Activated naive CD8-positive, alpha-beta T cell (primary cell): ENCODE measurements around the gene CEACAM5.

ENCODE experiments used
- H3K27ac Mint-ChIP-seq: one replicate; pipeline ENCODE4 v1.8.0; 2021; ENCODE audit warnings: mixed read lengths
- H3K27me3 Mint-ChIP-seq: one replicate; pipeline ENCODE4 v1.8.0; 2021; ENCODE audit warnings: mixed read lengths
- H3K36me3 Mint-ChIP-seq: one replicate; pipeline ENCODE4 v1.8.0; 2021; ENCODE audit warnings: mixed read lengths
- H3K4me1 Mint-ChIP-seq: one replicate; pipeline ENCODE4 v1.8.0; 2021; ENCODE audit warnings: low read depth, mixed read lengths
- H3K4me3 Mint-ChIP-seq: one replicate; pipeline ENCODE4 v1.8.0; 2021; ENCODE audit warnings: mild to moderate bottlenecking, mixed read lengths
- H3K9me3 Mint-ChIP-seq: one replicate; pipeline ENCODE4 v1.8.0; 2021; ENCODE audit warnings: low read depth, mixed read lengths

Gene CEACAM5

GRCh38 chr19:41696402-41697197, 11.8 kb upstream of the CEACAM5 start:
- Mint-ChIP-seq H3K4me3 (no peak overlapping the region), H3K9me3 (no peaks in the 10 kb centered on the region), H3K36me3 (no peaks in the 10 kb centered on the region), H3K27me3 (peaks cover 15% of the 10 kb centered on the region), H3K27ac (no peak overlapping the region), H3K4me1 (no peaks in the 10 kb centered on the region)

GRCh38 chr19:41697198-41697855, 11.1 kb upstream of the CEACAM5 start:
- no peaks in the 10 kb centered on the region for H3K36me3 Mint-ChIP-seq
- H3K4me1 Mint-ChIP-seq, result no peaks in the 10 kb centered on the region
- H3K9me3 Mint-ChIP-seq, result no peaks in the 10 kb centered on the region
- no peak overlapping the region for H3K27ac Mint-ChIP-seq
- H3K4me3 Mint-ChIP-seq, result no peak overlapping the region
- peaks cover 14% of the 10 kb centered on the region for H3K27me3 Mint-ChIP-seq

DNA sequence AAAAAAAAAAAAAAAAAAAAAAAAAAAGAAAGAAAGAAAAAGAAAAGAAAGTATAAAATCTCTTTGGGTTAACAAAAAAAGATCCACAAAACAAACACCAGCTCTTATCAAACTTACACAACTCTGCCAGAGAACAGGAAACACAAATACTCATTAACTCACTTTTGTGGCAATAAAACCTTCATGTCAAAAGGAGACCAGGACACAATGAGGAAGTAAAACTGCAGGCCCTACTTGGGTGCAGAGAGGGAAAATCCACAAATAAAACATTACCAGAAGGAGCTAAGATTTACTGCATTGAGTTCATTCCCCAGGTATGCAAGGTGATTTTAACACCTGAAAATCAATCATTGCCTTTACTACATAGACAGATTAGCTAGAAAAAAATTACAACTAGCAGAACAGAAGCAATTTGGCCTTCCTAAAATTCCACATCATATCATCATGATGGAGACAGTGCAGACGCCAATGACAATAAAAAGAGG, 9.6 kb upstream of the CEACAM5 start:
- Mint-ChIP-seq H3K27ac (no peak overlapping the region), H3K4me1 (no peaks in the 10 kb centered on the region), H3K36me3 (no peaks in the 10 kb centered on the region), H3K4me3 (no peak overlapping the region), H3K9me3 (no peaks in the 10 kb centered on the region), H3K27me3 (peaks cover 8% of the 10 kb centered on the region)

DNA sequence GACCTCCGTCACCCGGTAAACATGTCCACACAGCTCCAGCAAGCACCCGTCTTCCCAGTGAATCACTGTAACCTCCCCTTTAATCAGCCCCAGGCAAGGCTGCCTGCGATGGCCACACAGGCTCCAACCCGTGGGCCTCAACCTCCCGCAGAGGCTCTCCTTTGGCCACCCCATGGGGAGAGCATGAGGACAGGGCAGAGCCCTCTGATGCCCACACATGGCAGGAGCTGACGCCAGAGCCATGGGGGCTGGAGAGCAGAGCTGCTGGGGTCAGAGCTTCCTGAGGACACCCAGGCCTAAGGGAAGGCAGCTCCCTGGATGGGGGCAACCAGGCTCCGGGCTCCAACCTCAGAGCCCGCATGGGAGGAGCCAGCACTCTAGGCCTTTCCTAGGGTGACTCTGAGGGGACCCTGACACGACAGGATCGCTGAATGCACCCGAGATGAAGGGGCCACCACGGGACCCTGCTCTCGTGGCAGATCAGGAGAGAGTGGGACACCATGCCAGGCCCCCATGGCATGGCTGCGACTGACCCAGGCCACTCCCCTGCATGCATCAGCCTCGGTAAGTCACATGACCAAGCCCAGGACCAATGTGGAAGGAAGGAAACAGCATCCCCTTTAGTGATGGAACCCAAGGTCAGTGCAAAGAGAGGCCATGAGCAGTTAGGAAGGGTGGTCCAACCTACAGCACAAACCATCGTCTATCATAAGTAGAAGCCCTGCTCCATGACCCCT, 9.0 kb upstream of the CEACAM5 start:
- no peak overlapping the region for H3K4me3 Mint-ChIP-seq
- no peaks in the 10 kb centered on the region for H3K4me1 Mint-ChIP-seq
- H3K27ac Mint-ChIP-seq, result no peak overlapping the region
- no peaks in the 10 kb centered on the region for H3K9me3 Mint-ChIP-seq
- H3K36me3 Mint-ChIP-seq, result no peaks in the 10 kb centered on the region
- H3K27me3 Mint-ChIP-seq, result peaks cover 7% of the 10 kb centered on the region

GRCh38 chr19:41699968-41700323, 8.5 kb upstream of the CEACAM5 start:
- H3K27ac Mint-ChIP-seq, result no peak overlapping the region
- no peaks in the 10 kb centered on the region for H3K9me3 Mint-ChIP-seq
- H3K4me1 Mint-ChIP-seq, result no peaks in the 10 kb centered on the region
- H3K36me3 Mint-ChIP-seq, result no peaks in the 10 kb centered on the region
- no peak overlapping the region for H3K4me3 Mint-ChIP-seq
- H3K27me3 Mint-ChIP-seq, result peaks cover 11% of the 10 kb centered on the region

DNA sequence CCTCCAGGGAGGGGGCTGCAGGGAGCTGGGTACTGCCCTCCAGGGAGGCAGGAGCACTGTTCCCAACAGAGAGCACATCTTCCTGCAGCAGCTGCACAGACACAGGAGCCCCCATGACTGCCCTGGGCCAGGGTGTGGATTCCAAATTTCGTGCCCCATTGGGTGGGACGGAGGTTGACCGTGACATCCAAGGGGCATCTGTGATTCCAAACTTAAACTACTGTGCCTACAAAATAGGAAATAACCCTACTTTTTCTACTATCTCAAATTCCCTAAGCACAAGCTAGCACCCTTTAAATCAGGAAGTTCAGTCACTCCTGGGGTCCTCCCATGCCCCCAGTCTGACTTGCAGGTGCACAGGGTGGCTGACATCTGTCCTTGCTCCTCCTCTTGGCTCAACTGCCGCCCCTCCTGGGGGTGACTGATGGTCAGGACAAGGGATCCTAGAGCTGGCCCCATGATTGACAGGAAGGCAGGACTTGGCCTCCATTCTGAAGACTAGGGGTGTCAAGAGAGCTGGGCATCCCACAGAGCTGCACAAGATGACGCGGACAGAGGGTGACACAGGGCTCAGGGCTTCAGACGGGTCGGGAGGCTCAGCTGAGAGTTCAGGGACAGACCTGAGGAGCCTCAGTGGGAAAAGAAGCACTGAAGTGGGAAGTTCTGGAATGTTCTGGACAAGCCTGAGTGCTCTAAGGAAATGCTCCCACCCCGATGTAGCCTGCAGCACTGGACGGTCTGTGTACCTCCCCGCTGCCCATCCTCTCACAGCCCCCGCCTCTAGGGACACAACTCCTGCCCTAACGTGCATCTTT, 7.8 kb upstream of the CEACAM5 start:
- Mint-ChIP-seq H3K4me1 (no peaks in the 10 kb centered on the region), H3K4me3 (no peak overlapping the region), H3K9me3 (no peaks in the 10 kb centered on the region), H3K36me3 (no peaks in the 10 kb centered on the region), H3K27ac (no peak overlapping the region), H3K27me3 (peaks cover 12% of the 10 kb centered on the region)

DNA sequence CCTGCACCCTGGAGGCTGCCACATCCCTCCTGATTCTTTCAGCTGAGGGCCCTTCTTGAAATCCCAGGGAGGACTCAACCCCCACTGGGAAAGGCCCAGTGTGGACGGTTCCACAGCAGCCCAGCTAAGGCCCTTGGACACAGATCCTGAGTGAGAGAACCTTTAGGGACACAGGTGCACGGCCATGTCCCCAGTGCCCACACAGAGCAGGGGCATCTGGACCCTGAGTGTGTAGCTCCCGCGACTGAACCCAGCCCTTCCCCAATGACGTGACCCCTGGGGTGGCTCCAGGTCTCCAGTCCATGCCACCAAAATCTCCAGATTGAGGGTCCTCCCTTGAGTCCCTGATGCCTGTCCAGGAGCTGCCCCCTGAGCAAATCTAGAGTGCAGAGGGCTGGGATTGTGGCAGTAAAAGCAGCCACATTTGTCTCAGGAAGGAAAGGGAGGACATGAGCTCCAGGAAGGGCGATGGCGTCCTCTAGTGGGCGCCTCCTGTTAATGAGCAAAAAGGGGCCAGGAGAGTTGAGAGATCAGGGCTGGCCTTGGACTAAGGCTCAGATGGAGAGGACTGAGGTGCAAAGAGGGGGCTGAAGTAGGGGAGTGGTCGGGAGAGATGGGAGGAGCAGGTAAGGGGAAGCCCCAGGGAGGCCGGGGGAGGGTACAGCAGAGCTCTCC, 6.9 kb upstream of the CEACAM5 start:
- H3K27me3 Mint-ChIP-seq, result peaks cover 14% of the 10 kb centered on the region

DNA sequence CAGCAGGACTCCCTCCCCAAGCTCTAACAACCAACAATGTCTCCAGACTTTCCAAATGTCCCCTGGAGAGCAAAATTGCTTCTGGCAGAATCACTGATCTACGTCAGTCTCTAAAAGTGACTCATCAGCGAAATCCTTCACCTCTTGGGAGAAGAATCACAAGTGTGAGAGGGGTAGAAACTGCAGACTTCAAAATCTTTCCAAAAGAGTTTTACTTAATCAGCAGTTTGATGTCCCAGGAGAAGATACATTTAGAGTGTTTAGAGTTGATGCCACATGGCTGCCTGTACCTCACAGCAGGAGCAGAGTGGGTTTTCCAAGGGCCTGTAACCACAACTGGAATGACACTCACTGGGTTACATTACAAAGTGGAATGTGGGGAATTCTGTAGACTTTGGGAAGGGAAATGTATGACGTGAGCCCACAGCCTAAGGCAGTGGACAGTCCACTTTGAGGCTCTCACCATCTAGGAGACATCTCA, 6.2 kb upstream of the CEACAM5 start:
- H3K27ac Mint-ChIP-seq, result no peak overlapping the region
- H3K9me3 Mint-ChIP-seq, result no peaks in the 10 kb centered on the region
- no peak overlapping the region for H3K4me3 Mint-ChIP-seq
- H3K36me3 Mint-ChIP-seq, result no peaks in the 10 kb centered on the region
- H3K27me3 Mint-ChIP-seq, result peaks cover 18% of the 10 kb centered on the region
- peaks cover 2% of the 10 kb centered on the region for H3K4me1 Mint-ChIP-seq

More for the DNA sequence above, 6.9 kb upstream of the CEACAM5 start:
- Mint-ChIP-seq H3K4me3 (no peak overlapping the region), H3K4me1 (no peaks in the 10 kb centered on the region), H3K36me3 (no peaks in the 10 kb centered on the region), H3K9me3 (no peaks in the 10 kb centered on the region), H3K27ac (no peak overlapping the region)

GRCh38 chr19:41703602-41704293, 4.7 kb upstream of the CEACAM5 start:
- Mint-ChIP-seq H3K9me3 (no peaks in the 10 kb centered on the region), H3K4me1 (peaks cover 2% of the 10 kb centered on the region), H3K27ac (no peak overlapping the region), H3K27me3 (peaks cover 22% of the 10 kb centered on the region), H3K4me3 (no peak overlapping the region), H3K36me3 (no peaks in the 10 kb centered on the region)

DNA sequence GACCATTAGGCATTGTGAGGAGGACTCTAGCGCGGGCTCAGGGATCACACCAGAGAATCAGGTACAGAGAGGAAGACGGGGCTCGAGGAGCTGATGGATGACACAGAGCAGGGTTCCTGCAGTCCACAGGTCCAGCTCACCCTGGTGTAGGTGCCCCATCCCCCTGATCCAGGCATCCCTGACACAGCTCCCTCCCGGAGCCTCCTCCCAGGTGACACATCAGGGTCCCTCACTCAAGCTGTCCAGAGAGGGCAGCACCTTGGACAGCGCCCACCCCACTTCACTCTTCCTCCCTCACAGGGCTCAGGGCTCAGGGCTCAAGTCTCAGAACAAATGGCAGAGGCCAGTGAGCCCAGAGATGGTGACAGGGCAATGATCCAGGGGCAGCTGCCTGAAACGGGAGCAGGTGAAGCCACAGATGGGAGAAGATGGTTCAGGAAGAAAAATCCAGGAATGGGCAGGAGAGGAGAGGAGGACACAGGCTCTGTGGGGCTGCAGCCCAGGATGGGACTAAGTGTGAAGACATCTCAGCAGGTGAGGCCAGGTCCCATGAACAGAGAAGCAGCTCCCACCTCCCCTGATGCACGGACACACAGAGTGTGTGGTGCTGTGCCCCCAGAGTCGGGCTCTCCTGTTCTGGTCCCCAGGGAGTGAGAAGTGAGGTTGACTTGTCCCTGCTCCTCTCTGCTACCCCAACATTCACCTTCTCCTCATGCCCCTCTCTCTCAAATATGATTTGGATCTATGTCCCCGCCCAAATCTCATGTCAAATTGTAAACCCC, 2.8 kb upstream of the CEACAM5 start:
- Mint-ChIP-seq H3K27ac (no peak overlapping the region), H3K36me3 (no peaks in the 10 kb centered on the region), H3K9me3 (no peaks in the 10 kb centered on the region), H3K4me1 (peaks cover 2% of the 10 kb centered on the region), H3K4me3 (no peak overlapping the region), H3K27me3 (peaks cover 30% of the 10 kb centered on the region)

DNA sequence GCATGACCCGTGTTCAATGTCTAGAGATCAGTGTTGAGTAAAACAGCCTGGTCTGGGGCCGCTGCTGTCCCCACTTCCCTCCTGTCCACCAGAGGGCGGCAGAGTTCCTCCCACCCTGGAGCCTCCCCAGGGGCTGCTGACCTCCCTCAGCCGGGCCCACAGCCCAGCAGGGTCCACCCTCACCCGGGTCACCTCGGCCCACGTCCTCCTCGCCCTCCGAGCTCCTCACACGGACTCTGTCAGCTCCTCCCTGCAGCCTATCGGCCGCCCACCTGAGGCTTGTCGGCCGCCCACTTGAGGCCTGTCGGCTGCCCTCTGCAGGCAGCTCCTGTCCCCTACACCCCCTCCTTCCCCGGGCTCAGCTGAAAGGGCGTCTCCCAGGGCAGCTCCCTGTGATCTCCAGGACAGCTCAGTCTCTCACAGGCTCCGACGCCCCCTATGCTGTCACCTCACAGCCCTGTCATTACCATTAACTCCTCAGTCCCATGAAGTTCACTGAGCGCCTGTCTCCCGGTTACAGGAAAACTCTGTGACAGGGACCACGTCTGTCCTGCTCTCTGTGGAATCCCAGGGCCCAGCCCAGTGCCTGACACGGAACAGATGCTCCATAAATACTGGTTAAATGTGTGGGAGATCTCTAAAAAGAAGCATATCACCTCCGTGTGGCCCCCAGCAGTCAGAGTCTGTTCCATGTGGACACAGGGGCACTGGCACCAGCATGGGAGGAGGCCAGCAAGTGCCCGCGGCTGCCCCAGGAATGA, 1.5 kb upstream of the CEACAM5 start:
- Mint-ChIP-seq H3K4me1 (peaks cover 2% of the 10 kb centered on the region), H3K27me3 (peaks cover 29% of the 10 kb centered on the region), H3K4me3 (peak overlapping the region; percentile 58), H3K9me3 (no peaks in the 10 kb centered on the region), H3K27ac (no peak overlapping the region), H3K36me3 (no peaks in the 10 kb centered on the region)

- H3K27ac Mint-ChIP-seq, result no peak overlapping the region
- peaks cover 30% of the 10 kb centered on the region for H3K27me3 Mint-ChIP-seq
- peaks cover 2% of the 10 kb centered on the region for H3K4me1 Mint-ChIP-seq
- H3K4me3 Mint-ChIP-seq, result no peak overlapping the region
- no peaks in the 10 kb centered on the region for H3K9me3 Mint-ChIP-seq
- H3K36me3 Mint-ChIP-seq, result no peaks in the 10 kb centered on the region
These were observed 969 bp upstream of the CEACAM5 start for GRCh38 chr19:41707502-41707812.
